ENCODE measurements around the gene EXOSC2. TPM values are rescaled to one million over a fixed set of nuclear protein-coding genes. Genes with fewer than 3 reads are reported as not detected.
A peak's percentile ranks its signal among the peaks of the same experiment; 100 is the strongest.

EXOSC2 gene
- polyA plus RNA-seq, 1 donor from 2014 or later = 36.3 TPM

DNA sequence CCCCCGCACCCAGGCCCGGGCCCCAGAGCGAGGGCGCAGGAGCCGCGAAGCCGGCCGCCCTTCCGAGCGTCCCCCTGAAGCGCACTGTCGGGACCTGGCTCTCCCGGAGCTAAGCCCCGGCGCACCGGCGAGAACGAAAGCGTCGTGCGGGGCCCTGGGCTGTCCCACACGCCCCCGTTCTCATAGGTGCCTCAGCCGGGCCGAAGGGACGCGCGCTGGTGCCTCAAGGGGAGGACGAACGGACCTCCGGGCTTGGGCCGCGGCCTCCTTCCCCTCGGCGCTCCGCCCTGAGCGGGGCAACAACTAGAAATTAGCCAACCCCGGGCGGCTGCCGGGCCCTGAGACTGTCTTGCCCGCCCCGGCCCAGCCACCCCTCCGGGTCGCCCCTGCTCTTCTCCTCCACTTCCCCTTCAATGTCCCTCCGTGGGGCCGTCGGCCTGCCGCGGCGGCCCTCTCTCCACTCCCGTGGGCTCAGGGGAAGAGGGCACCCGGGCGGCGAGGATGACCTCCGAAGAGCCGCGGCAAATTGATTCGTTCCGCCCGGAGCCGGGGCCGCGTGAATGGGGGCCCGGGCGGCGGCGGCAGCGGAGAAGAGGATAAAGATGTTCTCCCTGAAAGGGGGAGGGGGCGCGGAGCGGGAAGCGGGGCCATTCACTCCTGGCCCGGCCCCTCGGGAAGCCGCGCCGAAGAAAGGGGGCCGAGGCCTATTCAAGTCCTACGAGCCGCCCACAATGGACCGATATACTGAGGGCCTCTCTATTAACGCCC lies 32.7 kb upstream of the EXOSC2 start:
- H2AFZ ChIP-seq (ENCODE audit: low read depth, low read length) = no peak overlapping the region
- peaks cover 88% of the 10 kb centered on the region for H3K27me3 ChIP-seq (ENCODE audit: insufficient read depth, low read depth, low read length)
- no peaks in the 10 kb centered on the region for H3K9me2 ChIP-seq (ENCODE audit: insufficient read depth, low read length)
- no peak overlapping the region for H3K4me2 ChIP-seq (ENCODE audit: low read length)
- no peaks in the 10 kb centered on the region for H3F3A ChIP-seq (ENCODE audit: insufficient read depth, low read length, poor library complexity, severe bottlenecking)
- peaks cover 2% of the 10 kb centered on the region for H3K9me3 ChIP-seq (ENCODE audit: low read length)
- H3K9ac ChIP-seq (ENCODE audit: low read length) = no peak overlapping the region
- no peaks in the 10 kb centered on the region for H4K20me1 ChIP-seq (ENCODE audit: insufficient read depth)
- no peaks in the 10 kb centered on the region for H3K79me2 ChIP-seq (replicated peaks; ENCODE audit: insufficient read depth, low read length)
- H3K36me3 ChIP-seq (ENCODE audit: insufficient read depth, low read length) = no peaks in the 10 kb centered on the region
- no peak overlapping the region for H3K27ac ChIP-seq (ENCODE audit: low read length)
- TF ChIP-seq RAD21 (conservative IDR thresholded peaks at IDR 0.05) = no peak
- no peak for TF ChIP-seq TAF1 (IDR thresholded peaks at IDR 0.05; ENCODE audit: low read depth)
- TF ChIP-seq EZH2 (IDR thresholded peaks at IDR 0.05; ENCODE audit: borderline replicate concordance, insufficient read depth, low read length, poor library complexity, severe bottlenecking) = peak; percentile 95
- H3K4me3 ChIP-seq (ENCODE audit: low read length) = peak overlapping the region; percentile 40

DNA sequence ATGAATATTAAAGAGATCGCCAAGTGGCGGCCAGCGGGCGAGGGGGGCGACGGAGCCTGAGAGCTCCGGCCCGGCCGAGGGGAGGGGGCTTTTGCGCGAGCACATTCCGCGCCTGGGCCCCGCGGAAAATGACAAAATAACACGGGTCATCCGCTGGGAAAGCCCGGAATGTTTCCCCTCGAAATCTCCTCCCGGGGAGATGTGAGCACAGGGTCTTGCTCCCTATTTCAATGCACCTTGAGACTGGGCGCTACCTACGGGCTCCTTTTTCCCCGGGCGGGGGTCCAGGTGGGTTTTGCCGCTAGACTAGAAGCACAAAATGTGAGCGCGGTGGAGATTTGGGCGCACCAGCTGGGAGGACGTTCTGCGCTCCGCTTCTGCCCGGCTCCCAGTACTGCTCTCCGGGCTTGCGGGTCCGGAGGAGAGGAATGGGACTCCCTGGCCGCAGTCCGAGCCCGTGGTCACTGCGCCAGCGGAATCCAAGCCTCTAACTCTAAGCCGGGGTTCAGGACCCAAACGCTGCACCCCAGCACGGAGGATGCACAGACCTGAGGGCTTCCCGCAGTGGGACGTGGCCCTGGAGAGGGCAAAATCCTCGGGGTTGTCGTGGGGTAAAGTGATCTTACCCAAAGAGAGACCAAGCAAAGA lies 32.0 kb upstream of the EXOSC2 start:
- H3K9ac ChIP-seq (ENCODE audit: low read length) = no peak overlapping the region
- H3K27ac ChIP-seq (ENCODE audit: low read length) = no peak overlapping the region
- no peak for TF ChIP-seq EP300 (conservative IDR thresholded peaks at IDR 0.05; ENCODE audit: poor library complexity, severe bottlenecking)
- no peak for TF ChIP-seq TAF1 (IDR thresholded peaks at IDR 0.05; ENCODE audit: low read depth)
- TF ChIP-seq EZH2 (IDR thresholded peaks at IDR 0.05; ENCODE audit: borderline replicate concordance, insufficient read depth, low read length, poor library complexity, severe bottlenecking) = no peak
- TF ChIP-seq, protein P1, sequence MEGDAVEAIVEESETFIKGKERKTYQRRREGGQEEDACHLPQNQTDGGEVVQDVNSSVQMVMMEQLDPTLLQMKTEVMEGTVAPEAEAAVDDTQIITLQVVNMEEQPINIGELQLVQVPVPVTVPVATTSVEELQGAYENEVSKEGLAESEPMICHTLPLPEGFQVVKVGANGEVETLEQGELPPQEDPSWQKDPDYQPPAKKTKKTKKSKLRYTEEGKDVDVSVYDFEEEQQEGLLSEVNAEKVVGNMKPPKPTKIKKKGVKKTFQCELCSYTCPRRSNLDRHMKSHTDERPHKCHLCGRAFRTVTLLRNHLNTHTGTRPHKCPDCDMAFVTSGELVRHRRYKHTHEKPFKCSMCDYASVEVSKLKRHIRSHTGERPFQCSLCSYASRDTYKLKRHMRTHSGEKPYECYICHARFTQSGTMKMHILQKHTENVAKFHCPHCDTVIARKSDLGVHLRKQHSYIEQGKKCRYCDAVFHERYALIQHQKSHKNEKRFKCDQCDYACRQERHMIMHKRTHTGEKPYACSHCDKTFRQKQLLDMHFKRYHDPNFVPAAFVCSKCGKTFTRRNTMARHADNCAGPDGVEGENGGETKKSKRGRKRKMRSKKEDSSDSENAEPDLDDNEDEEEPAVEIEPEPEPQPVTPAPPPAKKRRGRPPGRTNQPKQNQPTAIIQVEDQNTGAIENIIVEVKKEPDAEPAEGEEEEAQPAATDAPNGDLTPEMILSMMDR (IDR thresholded peaks at IDR 0.05; ENCODE audit: poor library complexity, severe bottlenecking) = no peak
- TF ChIP-seq POLR2AphosphoS5 (IDR thresholded peaks at IDR 0.05) = no peak
- no peak for TF ChIP-seq SMC3 (conservative IDR thresholded peaks at IDR 0.05; ENCODE audit: poor library complexity)
- TF ChIP-seq, protein P2, sequence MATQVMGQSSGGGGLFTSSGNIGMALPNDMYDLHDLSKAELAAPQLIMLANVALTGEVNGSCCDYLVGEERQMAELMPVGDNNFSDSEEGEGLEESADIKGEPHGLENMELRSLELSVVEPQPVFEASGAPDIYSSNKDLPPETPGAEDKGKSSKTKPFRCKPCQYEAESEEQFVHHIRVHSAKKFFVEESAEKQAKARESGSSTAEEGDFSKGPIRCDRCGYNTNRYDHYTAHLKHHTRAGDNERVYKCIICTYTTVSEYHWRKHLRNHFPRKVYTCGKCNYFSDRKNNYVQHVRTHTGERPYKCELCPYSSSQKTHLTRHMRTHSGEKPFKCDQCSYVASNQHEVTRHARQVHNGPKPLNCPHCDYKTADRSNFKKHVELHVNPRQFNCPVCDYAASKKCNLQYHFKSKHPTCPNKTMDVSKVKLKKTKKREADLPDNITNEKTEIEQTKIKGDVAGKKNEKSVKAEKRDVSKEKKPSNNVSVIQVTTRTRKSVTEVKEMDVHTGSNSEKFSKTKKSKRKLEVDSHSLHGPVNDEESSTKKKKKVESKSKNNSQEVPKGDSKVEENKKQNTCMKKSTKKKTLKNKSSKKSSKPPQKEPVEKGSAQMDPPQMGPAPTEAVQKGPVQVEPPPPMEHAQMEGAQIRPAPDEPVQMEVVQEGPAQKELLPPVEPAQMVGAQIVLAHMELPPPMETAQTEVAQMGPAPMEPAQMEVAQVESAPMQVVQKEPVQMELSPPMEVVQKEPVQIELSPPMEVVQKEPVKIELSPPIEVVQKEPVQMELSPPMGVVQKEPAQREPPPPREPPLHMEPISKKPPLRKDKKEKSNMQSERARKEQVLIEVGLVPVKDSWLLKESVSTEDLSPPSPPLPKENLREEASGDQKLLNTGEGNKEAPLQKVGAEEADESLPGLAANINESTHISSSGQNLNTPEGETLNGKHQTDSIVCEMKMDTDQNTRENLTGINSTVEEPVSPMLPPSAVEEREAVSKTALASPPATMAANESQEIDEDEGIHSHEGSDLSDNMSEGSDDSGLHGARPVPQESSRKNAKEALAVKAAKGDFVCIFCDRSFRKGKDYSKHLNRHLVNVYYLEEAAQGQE (IDR thresholded peaks at IDR 0.05; ENCODE audit: borderline replicate concordance) = no peak
- TF ChIP-seq RAD21 (conservative IDR thresholded peaks at IDR 0.05) = no peak
- no peak for TF ChIP-seq MXI1 (conservative IDR thresholded peaks at IDR 0.05; ENCODE audit: poor library complexity, severe bottlenecking)
- peaks cover 92% of the 10 kb centered on the region for H3K27me3 ChIP-seq (ENCODE audit: insufficient read depth, low read depth, low read length)
- H3K9me3 ChIP-seq (ENCODE audit: low read length) = peaks cover 2% of the 10 kb centered on the region
- H3K9me2 ChIP-seq (ENCODE audit: insufficient read depth, low read length) = no peaks in the 10 kb centered on the region
- H3K79me2 ChIP-seq (replicated peaks; ENCODE audit: insufficient read depth, low read length) = no peaks in the 10 kb centered on the region
- no peak overlapping the region for H2AFZ ChIP-seq (ENCODE audit: low read depth, low read length)
- H4K20me1 ChIP-seq (ENCODE audit: insufficient read depth) = no peaks in the 10 kb centered on the region
- H3K4me3 ChIP-seq (ENCODE audit: low read length) = peak overlapping the region; percentile 40
- no peaks in the 10 kb centered on the region for H3F3A ChIP-seq (ENCODE audit: insufficient read depth, low read length, poor library complexity, severe bottlenecking)
- H3K4me2 ChIP-seq (ENCODE audit: low read length) = no peak overlapping the region
- no peaks in the 10 kb centered on the region for H3K36me3 ChIP-seq (ENCODE audit: insufficient read depth, low read length)
